ENCODE results near the gene CD207.

DNA sequence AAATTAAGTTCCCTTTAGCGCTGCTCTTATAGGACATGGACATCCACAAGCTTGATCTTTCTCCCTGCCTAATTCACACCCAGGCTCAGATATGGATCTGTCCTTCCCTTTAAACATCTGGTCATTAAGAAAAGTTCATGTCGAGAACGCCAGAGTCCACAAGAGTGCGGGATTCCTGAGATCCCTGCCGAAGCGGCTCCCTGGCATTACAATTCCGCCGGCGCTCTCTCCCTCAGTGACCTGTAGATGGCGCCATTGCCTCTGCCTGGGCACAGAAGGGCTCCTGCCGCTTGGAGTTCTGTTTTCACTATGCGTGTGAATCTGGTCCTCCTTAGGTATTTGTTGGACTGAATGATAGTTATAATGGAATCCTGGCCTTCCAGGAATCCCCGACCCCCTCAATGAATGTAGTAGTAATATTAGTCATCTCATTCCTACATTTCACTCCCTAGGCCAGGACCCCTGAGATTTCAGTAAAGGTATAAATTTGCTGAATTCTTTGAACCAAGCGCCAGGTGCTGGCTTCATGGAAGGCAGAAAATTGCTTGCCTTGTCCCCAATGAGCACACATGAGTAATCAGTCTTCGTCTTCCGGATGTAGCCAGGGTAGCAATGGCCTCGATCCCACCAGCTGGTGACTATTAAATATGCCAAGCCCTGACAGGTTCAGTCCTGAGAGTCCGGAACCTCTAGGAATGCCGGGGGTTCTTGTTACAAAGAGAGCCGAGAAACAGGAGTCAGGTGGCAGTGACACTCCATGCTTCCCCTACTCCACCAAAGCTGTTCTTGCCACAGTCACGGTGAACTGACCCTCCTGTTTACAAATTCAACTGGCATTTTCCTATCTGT is 26.4 kb upstream of the CD207 start:
- TF ChIP-seq, protein P1, sequence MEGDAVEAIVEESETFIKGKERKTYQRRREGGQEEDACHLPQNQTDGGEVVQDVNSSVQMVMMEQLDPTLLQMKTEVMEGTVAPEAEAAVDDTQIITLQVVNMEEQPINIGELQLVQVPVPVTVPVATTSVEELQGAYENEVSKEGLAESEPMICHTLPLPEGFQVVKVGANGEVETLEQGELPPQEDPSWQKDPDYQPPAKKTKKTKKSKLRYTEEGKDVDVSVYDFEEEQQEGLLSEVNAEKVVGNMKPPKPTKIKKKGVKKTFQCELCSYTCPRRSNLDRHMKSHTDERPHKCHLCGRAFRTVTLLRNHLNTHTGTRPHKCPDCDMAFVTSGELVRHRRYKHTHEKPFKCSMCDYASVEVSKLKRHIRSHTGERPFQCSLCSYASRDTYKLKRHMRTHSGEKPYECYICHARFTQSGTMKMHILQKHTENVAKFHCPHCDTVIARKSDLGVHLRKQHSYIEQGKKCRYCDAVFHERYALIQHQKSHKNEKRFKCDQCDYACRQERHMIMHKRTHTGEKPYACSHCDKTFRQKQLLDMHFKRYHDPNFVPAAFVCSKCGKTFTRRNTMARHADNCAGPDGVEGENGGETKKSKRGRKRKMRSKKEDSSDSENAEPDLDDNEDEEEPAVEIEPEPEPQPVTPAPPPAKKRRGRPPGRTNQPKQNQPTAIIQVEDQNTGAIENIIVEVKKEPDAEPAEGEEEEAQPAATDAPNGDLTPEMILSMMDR (IDR thresholded peaks at IDR 0.05 in 4 of 5, conservative IDR thresholded peaks at IDR 0.05 in 1 of 5): peak; percentile 79 to 97 (median 86)
- no peak for TF ChIP-seq POLR2A (IDR thresholded peaks at IDR 0.05)

All from gastrocnemius medialis (tissue), 4 donors.